Activated T-cell treated with anti-CD3 and anti-CD28 coated beads for 48 hours (primary cell): ENCODE data around the gene ZNF337.

Experiments
- DNase-seq: peaks from one replicate; pipeline ENCODE4 v3.0.0-alpha.2; 2020; ENCODE audit warnings: low read depth

The ZNF337 gene

DNA sequence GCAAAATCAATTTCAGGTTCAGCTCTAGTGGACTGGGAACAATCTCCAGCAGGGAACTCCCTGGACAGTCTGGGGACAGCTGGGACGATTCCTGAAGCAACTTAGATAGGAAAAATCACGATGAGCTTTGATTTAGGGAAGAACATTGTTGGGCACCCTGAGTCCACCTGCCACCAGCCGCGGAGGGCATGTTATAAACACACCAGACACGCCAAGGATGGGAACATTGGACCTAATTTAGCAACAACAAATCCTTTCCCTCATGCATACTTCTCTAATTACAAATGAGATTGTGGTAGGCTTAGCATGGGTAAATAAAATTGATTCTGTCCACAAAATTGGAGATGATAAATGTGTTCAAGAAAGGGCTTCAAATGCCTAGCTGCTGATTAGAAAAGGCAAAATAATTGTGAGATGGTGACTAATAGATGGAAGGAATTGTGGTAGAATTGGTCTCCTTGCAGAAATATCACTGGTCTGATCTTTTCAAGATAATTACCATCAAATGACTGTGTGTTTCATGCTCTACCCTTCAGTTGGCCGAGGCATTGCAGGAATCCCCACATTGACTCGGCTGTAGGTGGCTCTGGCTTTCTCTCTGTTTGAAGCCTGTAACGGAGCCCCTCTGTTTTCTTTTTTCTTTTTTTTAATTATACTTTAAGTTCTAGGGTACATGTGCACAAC, 66.7 kb downstream of the ZNF337 start:
- DNase-seq = no peak

DNA sequence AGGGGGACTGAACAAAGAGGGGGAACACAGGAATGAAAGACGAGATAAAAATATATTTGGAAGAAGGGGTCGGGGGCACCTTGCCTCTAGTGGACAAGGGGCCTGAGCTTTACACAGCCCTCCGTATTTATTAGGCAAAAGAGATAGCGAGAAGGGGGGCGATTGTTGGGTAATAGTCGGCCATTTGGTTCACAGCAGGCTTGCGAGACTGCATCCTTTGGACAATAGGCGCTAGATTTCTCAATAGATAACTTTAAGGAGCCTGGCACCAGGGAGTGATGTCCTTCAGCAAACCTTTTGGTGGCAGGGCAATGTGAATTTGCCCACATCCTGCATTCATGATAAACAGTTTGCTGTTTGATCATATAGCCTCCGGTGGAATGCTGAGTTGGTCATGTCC, 69.9 kb downstream of the ZNF337 start:
- DNase-seq = no peak

DNA sequence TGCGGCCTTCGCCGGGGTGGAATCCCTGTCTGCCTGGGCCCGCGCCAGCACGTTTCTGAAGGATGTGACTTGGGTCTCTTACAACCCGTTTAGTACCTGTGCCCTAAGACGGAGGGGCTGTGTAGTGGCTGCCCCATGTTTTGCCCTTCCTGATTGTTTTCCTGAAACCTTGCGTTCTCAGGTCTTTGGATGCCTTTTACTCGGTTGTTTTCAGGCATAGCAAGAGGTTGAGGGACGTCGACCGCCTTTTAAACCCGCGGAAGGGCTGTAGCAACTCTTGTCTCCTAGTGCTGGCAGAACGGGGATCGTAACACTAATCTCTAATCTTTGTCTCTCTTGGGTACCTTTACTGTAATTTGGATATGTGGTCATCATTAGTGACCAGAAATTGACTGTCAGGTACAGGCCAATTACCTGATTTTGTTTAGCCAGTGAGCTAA, 72.1 kb downstream of the ZNF337 start:
- DNase-seq = no peak
